H54 (cell line): ENCODE results near the gene FBXL4.

ENCODE experiments used
- DNase-seq: peaks from one replicate; pipeline ENCODE4 v3.0.0; 2011; ENCODE audit warnings: low spot score, mixed read lengths; ENCODE audit not compliant: insufficient read length
- FAIRE-seq: peaks from 3 replicates; lab custom pipeline; 2011; peaks lifted over from hg19 to GRCh38; lab: Jason Lieb, UNC
- POLR2A ChIP-seq: IDR thresholded peaks from 2 replicates; pipeline ENCODE4 v1.6.1; 2011; ENCODE audit warnings: low read depth, mild to moderate bottlenecking, low read length

FBXL4 gene

GRCh38 chr6:98835149-98836024, 112.4 kb downstream of the FBXL4 start:
- no peak for FAIRE-seq
- no peak for DNase-seq
- TF ChIP-seq POLR2A, result no peak

- peak; percentile 84 for DNase-seq
- no peak for FAIRE-seq
- TF ChIP-seq POLR2A, result no peak
These were observed 113.4 kb downstream of the FBXL4 start, which contains the start of gene POU3F2 for GRCh38 chr6:98834060-98835031. Gene POU3F2 (plus strand): TSS chr6:98834574. CDS start chr6:98834874, 300 bp downstream.

- DNase-seq (no peak), FAIRE-seq (no peak)
- TF ChIP-seq POLR2A, result no peak
These were observed 114.3 kb downstream of the FBXL4 start for GRCh38 chr6:98833307-98834059.

- TF ChIP-seq POLR2A, result no peak
- FAIRE-seq (no peak), DNase-seq (no peak)
These were observed 114.8 kb downstream of the FBXL4 start for GRCh38 chr6:98833057-98833306.

- DNase-seq (peak; percentile 68), FAIRE-seq (no peak)
- no peak for TF ChIP-seq POLR2A
These were observed 115.3 kb downstream of the FBXL4 start for GRCh38 chr6:98832284-98833056.

- FAIRE-seq (no peak), DNase-seq (no peak)
- TF ChIP-seq POLR2A, result no peak
These were observed 115.8 kb downstream of the FBXL4 start for GRCh38 chr6:98831959-98832283.

- DNase-seq, result no peak
- no peak for TF ChIP-seq POLR2A
- FAIRE-seq, result no peak
These were observed 116.4 kb downstream of the FBXL4 start for GRCh38 chr6:98831057-98831958.

- DNase-seq (no peak), FAIRE-seq (no peak)
- no peak for TF ChIP-seq POLR2A
These were observed 117.6 kb downstream of the FBXL4 start for GRCh38 chr6:98830146-98830545.

- FAIRE-seq, result no peak
- TF ChIP-seq POLR2A, result no peak
- DNase-seq, result no peak
These were observed 118.8 kb downstream of the FBXL4 start for GRCh38 chr6:98828941-98829411.

- FAIRE-seq (no peak), DNase-seq (no peak)
- TF ChIP-seq POLR2A, result no peak
These were observed 119.4 kb downstream of the FBXL4 start for GRCh38 chr6:98828211-98828788.

- FAIRE-seq, result no peak
- no peak for DNase-seq
- TF ChIP-seq POLR2A, result no peak
These were observed 120.2 kb downstream of the FBXL4 start for GRCh38 chr6:98827295-98828159.
